GM18873 (cell line): Measurements from ENCODE around the gene MGAT2.
"Not testable (repeated sequence)": the region's sequence is repeated elsewhere in the genome, so short reads cannot be mapped to it uniquely, and the experiment has no call there.

Source experiments
- ATAC-seq: cut with Tn5 transposase; IDR thresholded peaks from one replicate; pipeline ENCODE4 v1.9.1; 2021; ENCODE audit warnings: mild to moderate bottlenecking, moderate library complexity, moderate number of reproducible peaks; ENCODE audit not compliant: unreplicated experiment, low FRiP score

Gene MGAT2

GRCh38 chr14:49641697-49642129 lies 21.1 kb downstream of the MGAT2 start:
- no peak for ATAC-seq

GRCh38 chr14:49642163-49642562 lies 21.6 kb downstream of the MGAT2 start:
- ATAC-seq: no peak

GRCh38 chr14:49653508-49653907 lies 32.9 kb downstream of the MGAT2 start:
- no peak for ATAC-seq

- no peak for ATAC-seq
Measured at GRCh38 chr14:49654511-49654910, 33.9 kb downstream of the MGAT2 start.

GRCh38 chr14:49657500-49657899 lies 36.9 kb downstream of the MGAT2 start:
- not testable (repeated sequence) for ATAC-seq

- no peak for ATAC-seq
Measured at GRCh38 chr14:49659526-49660455, 39.2 kb downstream of the MGAT2 start.

GRCh38 chr14:49670475-49670874 lies 49.9 kb downstream of the MGAT2 start:
- no peak for ATAC-seq
